HEK293 (cell line): Measurements from ENCODE around the gene GMDS.

ENCODE experiments used
- CTCF ChIA-PET: fragments of 350-600 bp; formaldehyde crosslinking; extraction: SDS; loops from one replicate; lab custom pipeline; 2021; ENCODE audit warnings: antibody characterized with exemption; lab: Yijun Ruan, JAX
- POLR2A ChIA-PET: fragments of 300-600 bp; formaldehyde crosslinking; extraction: SDS; loops from one replicate; lab custom pipeline; 2020; ENCODE audit warnings: antibody characterized with exemption, inconsistent platforms; lab: Yijun Ruan, JAX
- H3K27ac ChIP-seq: fragments of 200-500 bp; sonication (Bioruptor generic); 2 replicates; pipeline ENCODE4 v1.5.1; 2014; ENCODE audit warnings: low read depth, low read length, control low read depth, inconsistent platforms; ENCODE audit errors: extremely low read depth
- H3K36me3 ChIP-seq, 2 experiments: fragments of 200-500 bp in 1 of 2; sonication (Bioruptor generic) in 1 of 2; 1 replicate in 1 of 2; 2 replicates in 1 of 2; pipeline ENCODE4 v1.5.1; 2014 to 2017; ENCODE audit warnings: inconsistent platforms in 2 of 2, low read length in 2 of 2; ENCODE audit not compliant: control insufficient read depth in 2 of 2, insufficient read depth in 1 of 2
- H3K4me1 ChIP-seq: fragments of 200-500 bp; sonication (Bioruptor generic); 2 replicates; pipeline ENCODE4 v1.5.1; 2014; ENCODE audit warnings: mild to moderate bottlenecking, low read length, inconsistent platforms; ENCODE audit not compliant: control insufficient read depth, insufficient read depth
- H3K4me3 ChIP-seq: 2 replicates; pipeline ENCODE4 v1.5.1; 2011; ENCODE audit warnings: low read depth, mild to moderate bottlenecking, control low read depth, low read length, moderate library complexity
- H3K9me3 ChIP-seq: fragments of 200-500 bp; sonication (Bioruptor generic); 2 replicates; pipeline ENCODE4 v1.5.1; 2014; ENCODE audit warnings: low read depth, low read length, inconsistent platforms; ENCODE audit not compliant: control insufficient read depth, insufficient read depth
- BCL11B ChIP-seq: fragments of 450-650 bp; formaldehyde crosslinking; IDR thresholded peaks from 2 replicates; pipeline ENCODE4 v1.5.1; 2016; ENCODE audit warnings: low read depth, missing biosample characterization, missing genetic modification characterization
- KLF1 ChIP-seq: fragments of 450-650 bp; formaldehyde crosslinking; IDR thresholded peaks from 2 replicates; pipeline ENCODE4 v1.5.1; 2016; ENCODE audit warnings: missing biosample characterization, missing genetic modification characterization
- KLF10 ChIP-seq: fragments of 450-650 bp; IDR thresholded peaks from 2 replicates; pipeline ENCODE4 v1.5.1; 2018; ENCODE audit warnings: missing biosample characterization, mild to moderate bottlenecking, missing genetic modification characterization
- ZFHX2 ChIP-seq: fragments of 450-650 bp; formaldehyde crosslinking; conservative IDR thresholded peaks from 2 replicates; pipeline ENCODE4 v1.5.1; 2016; ENCODE audit warnings: missing biosample characterization, missing genetic modification characterization
- ZNF138 ChIP-seq: fragments of 450-650 bp; formaldehyde crosslinking; IDR thresholded peaks from 2 replicates; pipeline ENCODE4 v1.5.1; 2016; ENCODE audit warnings: missing biosample characterization, missing genetic modification characterization, borderline replicate concordance
- ZNF211 ChIP-seq: fragments of 450-650 bp; formaldehyde crosslinking; IDR thresholded peaks from 2 replicates; pipeline ENCODE4 v1.5.1; 2016; ENCODE audit warnings: low read depth, missing biosample characterization, missing genetic modification characterization
- ZNF274 ChIP-seq, 2 experiments: fragments of 200-500 bp in 1 of 2; fragments of 450-650 bp in 1 of 2; sonication (Bioruptor generic) in 1 of 2; formaldehyde crosslinking in 1 of 2; IDR thresholded peaks; 2 replicates each; pipeline versions ENCODE4 v1.5.1 to v1.6.1; 2014 to 2016; ENCODE audit warnings: borderline replicate concordance in 1 of 2, inconsistent platforms in 1 of 2, low read length in 1 of 2, missing biosample characterization in 1 of 2, missing genetic modification characterization in 1 of 2
- ZNF335 ChIP-seq: fragments of 450-650 bp; formaldehyde crosslinking; conservative IDR thresholded peaks from 2 replicates; pipeline ENCODE4 v1.5.1; 2016; ENCODE audit warnings: missing biosample characterization, missing genetic modification characterization
- ZNF341 ChIP-seq: fragments of 450-650 bp; formaldehyde crosslinking; IDR thresholded peaks from 2 replicates; pipeline ENCODE4; 2016; ENCODE audit warnings: low read depth, missing biosample characterization, missing genetic modification characterization
- ZNF354C ChIP-seq: fragments of 450-650 bp; formaldehyde crosslinking; IDR thresholded peaks from 2 replicates; pipeline ENCODE4 v1.5.1; 2016; ENCODE audit warnings: missing biosample characterization, missing genetic modification characterization, low read depth, borderline replicate concordance
- ZNF366 ChIP-seq: fragments of 450-650 bp; formaldehyde crosslinking; conservative IDR thresholded peaks from 2 replicates; pipeline ENCODE4 v1.5.1; 2016; ENCODE audit warnings: missing biosample characterization, missing genetic modification characterization
- ZNF394 ChIP-seq: fragments of 450-650 bp; formaldehyde crosslinking; IDR thresholded peaks from 2 replicates; pipeline ENCODE4 v1.5.1; 2016; ENCODE audit warnings: missing biosample characterization, missing genetic modification characterization, mild to moderate bottlenecking, moderate library complexity, borderline replicate concordance
- ZNF426 ChIP-seq: fragments of 450-650 bp; formaldehyde crosslinking; IDR thresholded peaks from 2 replicates; pipeline ENCODE4 v1.5.1; 2017; ENCODE audit warnings: missing biosample characterization, missing genetic modification characterization, mild to moderate bottlenecking, inconsistent platforms, moderate library complexity
- ZNF48 ChIP-seq: fragments of 450-650 bp; formaldehyde crosslinking; IDR thresholded peaks from 2 replicates; pipeline ENCODE4 v1.5.1; 2016; ENCODE audit warnings: missing biosample characterization, missing genetic modification characterization
- ZNF513 ChIP-seq: fragments of 450-650 bp; IDR thresholded peaks from 2 replicates; pipeline ENCODE4 v1.5.1; 2018; ENCODE audit warnings: missing biosample characterization, missing genetic modification characterization
- ZNF610 ChIP-seq: fragments of 450-650 bp; formaldehyde crosslinking; IDR thresholded peaks from 2 replicates; pipeline ENCODE4 v1.5.1; 2016; ENCODE audit warnings: missing biosample characterization, missing genetic modification characterization, borderline replicate concordance
- ZNF704 ChIP-seq: fragments of 450-650 bp; formaldehyde crosslinking; IDR thresholded peaks from 2 replicates; pipeline ENCODE4 v1.5.1; 2016; ENCODE audit warnings: missing biosample characterization, missing genetic modification characterization
- ZNF747 ChIP-seq: fragments of 450-650 bp; formaldehyde crosslinking; IDR thresholded peaks from 2 replicates; pipeline ENCODE4 v1.5.1; 2016; ENCODE audit warnings: missing biosample characterization, missing genetic modification characterization
- ZNF76 ChIP-seq: fragments of 450-650 bp; formaldehyde crosslinking; IDR thresholded peaks from 2 replicates; pipeline ENCODE4; 2016; ENCODE audit warnings: low read depth, missing biosample characterization, missing genetic modification characterization, borderline replicate concordance
- ZNF791 ChIP-seq: fragments of 450-650 bp; formaldehyde crosslinking; IDR thresholded peaks from 2 replicates; pipeline ENCODE4 v1.5.1; 2016; ENCODE audit warnings: missing biosample characterization, missing genetic modification characterization
- ZNF837 ChIP-seq: fragments of 450-650 bp; formaldehyde crosslinking; IDR thresholded peaks from 2 replicates; pipeline ENCODE4 v1.5.1; 2016; ENCODE audit warnings: missing biosample characterization, missing genetic modification characterization
- ZSCAN4 ChIP-seq: fragments of 450-650 bp; formaldehyde crosslinking; IDR thresholded peaks from 2 replicates; pipeline ENCODE4 v1.5.1; 2017; ENCODE audit warnings: missing biosample characterization, missing genetic modification characterization
- ZXDB ChIP-seq: fragments of 450-650 bp; formaldehyde crosslinking; IDR thresholded peaks from 2 replicates; pipeline ENCODE4 v1.5.1; 2016; ENCODE audit warnings: missing biosample characterization, missing genetic modification characterization

Gene GMDS

DNA sequence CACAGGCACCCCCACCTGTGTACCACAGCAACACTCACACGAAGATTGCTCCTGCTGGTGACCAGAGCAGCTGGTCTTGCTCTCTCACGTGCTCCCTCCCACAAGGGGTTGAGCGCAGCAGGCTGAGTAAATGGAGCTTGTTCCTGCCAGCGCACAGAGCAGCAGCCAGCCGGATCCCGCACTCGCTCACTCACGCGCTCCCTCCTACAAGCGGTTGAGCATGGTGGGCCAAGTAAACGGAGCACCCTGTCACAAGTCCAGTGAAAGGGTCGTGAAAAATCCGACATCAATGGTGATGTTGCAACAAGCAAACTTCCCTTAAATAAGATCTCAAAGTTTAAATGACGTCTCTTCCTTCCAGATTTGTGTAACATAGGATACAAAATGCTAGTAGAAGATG is 322.0 kb downstream of the GMDS start:
- ChIA-PET CTCF (interaction anchor here (0.5 kb wide), 1 partner anchor 131 kb away, joined by 3 read pairs; no protein-coding TSS in a partner anchor), POLR2A (no interaction called here)
- TF ChIP-seq KLF10 (tag by site-specific recombination) = no peak
- TF ChIP-seq ZNF76 (tag by site-specific recombination) = no peak
- TF ChIP-seq ZNF610 (tag by site-specific recombination) = no peak
- TF ChIP-seq ZNF394 = no peak
- TF ChIP-seq BCL11B (tag by site-specific recombination) = no peak
- no peak for TF ChIP-seq ZNF513 (tag by site-specific recombination)
- TF ChIP-seq ZNF48 (tag by site-specific recombination) = no peak
- no peak for TF ChIP-seq ZNF354C (tag by site-specific recombination)

GRCh38 chr6:1917626-1918371 is 327.6 kb downstream of the GMDS start:
- Histone ChIP-seq H3K4me1 (no peaks in the 10 kb centered on the region), H3K36me3 (no peaks in the 10 kb centered on the region), H3K27ac (no peak overlapping the region), H3K4me3 (no peak overlapping the region), H3K9me3 (no peaks in the 10 kb centered on the region)
- POLR2A ChIA-PET = no interaction called here
- TF ChIP-seq ZNF138 (tag by site-specific recombination) (no peak), ZFHX2 (tag by site-specific recombination) (peak; percentile 38; the same call in 1 of the 2 replicates)
- CTCF ChIA-PET = interaction anchor here (0.5 to 0.7 kb wide), 3 partner anchors 18 to 723 kb away, joined by 3 to 4 read pairs (median 3); no protein-coding TSS in a partner anchor

More for the DNA sequence above, 322.0 kb downstream of the GMDS start:
- no peak overlapping the region for H3K4me3 ChIP-seq
- H3K36me3 ChIP-seq = peaks cover 0 to 4% of the 10 kb centered on the region in 2 experiments; a peak in 2 of 3 replicates
- no peaks in the 10 kb centered on the region for H3K9me3 ChIP-seq
- H3K4me1 ChIP-seq = no peaks in the 10 kb centered on the region
- H3K27ac ChIP-seq = no peak overlapping the region

DNA sequence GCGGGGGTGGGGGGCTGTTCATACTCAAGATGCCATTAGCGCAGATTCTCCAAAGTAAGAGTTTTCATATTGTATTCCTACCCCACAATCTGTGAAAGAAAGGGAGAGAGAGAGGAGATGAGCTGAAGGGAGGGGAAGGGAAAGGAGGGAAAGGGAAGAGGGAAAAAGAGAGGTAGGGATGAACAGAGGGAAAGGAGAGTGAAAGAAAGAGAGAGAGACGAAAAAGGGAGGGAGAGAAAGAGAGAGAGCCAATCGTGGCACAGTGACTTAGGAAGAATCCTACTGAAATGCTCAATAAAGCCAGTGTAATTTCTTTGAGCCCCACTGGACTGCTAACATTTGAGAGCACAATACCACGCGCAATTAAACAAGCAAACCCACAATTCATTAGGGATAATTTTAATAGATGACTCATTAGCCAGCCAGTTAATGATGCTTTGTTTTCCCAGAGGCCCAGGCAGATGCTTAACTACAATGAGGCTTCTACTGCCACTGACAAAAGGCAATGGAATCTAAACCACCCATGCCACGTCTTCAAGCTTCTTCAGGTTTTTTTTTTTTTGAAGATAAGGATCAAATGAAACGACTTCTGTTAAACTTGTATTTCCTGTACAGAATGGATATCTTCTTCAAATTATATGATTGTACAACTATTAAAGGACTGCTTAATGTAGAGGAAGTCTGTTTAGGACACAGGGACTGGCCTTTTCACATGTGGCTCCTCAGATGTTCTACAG is 328.9 kb downstream of the GMDS start:
- ChIA-PET CTCF (no interaction called here), POLR2A (no interaction called here)
- Histone ChIP-seq H3K36me3 (no peaks in the 10 kb centered on the region), H3K9me3 (no peaks in the 10 kb centered on the region), H3K27ac (no peak overlapping the region), H3K4me1 (no peaks in the 10 kb centered on the region), H3K4me3 (no peak overlapping the region)
- TF ChIP-seq KLF1 (tag by site-specific recombination) = no peak
- peak; percentile 76 for TF ChIP-seq ZNF366 (tag by site-specific recombination)
- TF ChIP-seq ZNF335 (tag by site-specific recombination) = no peak

DNA sequence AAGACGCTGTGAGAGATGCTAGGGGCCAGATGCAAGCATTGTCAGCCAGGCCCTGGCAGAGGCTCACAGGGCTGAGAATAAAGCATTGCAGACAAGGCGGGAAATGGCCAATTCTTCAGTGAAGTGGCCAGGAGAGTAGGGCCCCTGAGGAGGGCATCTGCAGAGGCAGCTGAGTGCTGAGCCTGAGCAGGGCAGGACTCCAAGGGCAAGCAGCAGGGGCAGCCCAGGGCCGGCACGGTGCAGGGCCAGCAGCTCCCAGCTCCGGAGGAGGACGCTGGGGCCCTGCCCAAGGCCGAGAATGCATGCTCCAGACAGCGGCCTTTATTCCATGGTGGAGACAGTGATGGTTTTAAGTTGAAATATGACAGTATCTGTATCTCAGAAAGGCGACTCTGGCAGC is 330.2 kb downstream of the GMDS start:
- ChIA-PET POLR2A (no interaction called here), CTCF (no interaction called here)
- no peak overlapping the region for H3K4me3 ChIP-seq
- H3K27ac ChIP-seq = no peak overlapping the region
- no peaks in the 10 kb centered on the region for H3K36me3 ChIP-seq
- H3K9me3 ChIP-seq = no peaks in the 10 kb centered on the region
- H3K4me1 ChIP-seq = no peaks in the 10 kb centered on the region
- TF ChIP-seq ZXDB (tag by site-specific recombination) (no peak), ZNF211 (tag by site-specific recombination) (no peak), ZSCAN4 (tag by site-specific recombination) (no peak), ZNF426 (tag by site-specific recombination) (no peak), ZNF791 (tag by site-specific recombination) (no peak), ZNF341 (tag by site-specific recombination) (no peak), ZNF274 (IDR thresholded peaks at IDR 0.05; ENCODE audit: low read length) (no peak), ZNF274 (tag by site-specific recombination; IDR thresholded peaks at IDR 0.05; ENCODE audit: borderline replicate concordance) (no peak), ZNF704 (tag by site-specific recombination) (no peak), ZNF837 (tag by site-specific recombination) (no peak), ZNF747 (tag by site-specific recombination) (no peak)
